ENCODE results near the gene TMEM245.

- TF ChIP-seq CTCF (IDR thresholded peaks at IDR 0.05), result no peak
- no peak for TF ChIP-seq EZH2 (IDR thresholded peaks at IDR 0.05; ENCODE audit: borderline replicate concordance, insufficient read depth, low read depth, low read length, poor library complexity, severe bottlenecking)
These were observed 34.2 kb downstream of the TMEM245 start for GRCh38 chr9:109085510-109085909.
